Loucy (cell line): Measurements from ENCODE around the gene DMRTA2.

ENCODE experiments used
- H2AFZ ChIP-seq: fragments of 200-600 bp; sonication (generic); 2 replicates; pipeline ENCODE4 v1.6.0; 2016; ENCODE audit warnings: antibody characterized with exemption, mild to moderate bottlenecking, low read length, moderate library complexity
- H3F3A ChIP-seq: fragments of 200-600 bp; 2 replicates; pipeline ENCODE4 v1.6.0; 2016; ENCODE audit warnings: antibody characterized with exemption, low read depth, mild to moderate bottlenecking
- H3K27me3 ChIP-seq: fragments of 200-600 bp; sonication (generic); 2 replicates; pipeline ENCODE4 v1.6.1; 2014; ENCODE audit warnings: low read length, mild to moderate bottlenecking; ENCODE audit not compliant: insufficient read depth, poor library complexity, severe bottlenecking
- H3K36me3 ChIP-seq: fragments of 200-600 bp; sonication (generic); 2 replicates; pipeline ENCODE4 v1.6.1; 2016; ENCODE audit warnings: low read length; ENCODE audit not compliant: insufficient read depth
- H3K4me1 ChIP-seq: fragments of 200-600 bp; sonication (generic); 2 replicates; pipeline ENCODE4 v1.5.1; 2014; ENCODE audit warnings: low read length, mild to moderate bottlenecking; ENCODE audit not compliant: insufficient read depth, poor library complexity, severe bottlenecking
- H3K4me2 ChIP-seq: fragments of 200-600 bp; sonication (generic); 2 replicates; pipeline ENCODE4 v1.6.0; 2014; ENCODE audit warnings: antibody characterized with exemption, low read length, low read depth, mild to moderate bottlenecking; ENCODE audit not compliant: poor library complexity, severe bottlenecking
- H3K4me3 ChIP-seq: fragments of 200-600 bp; sonication (generic); 2 replicates; pipeline ENCODE4 v1.5.1; 2014; ENCODE audit warnings: low read length, mild to moderate bottlenecking, mixed read lengths; ENCODE audit not compliant: poor library complexity, severe bottlenecking
- H3K79me2 ChIP-seq: fragments of 200-600 bp; sonication (generic); 2 replicates; pipeline ENCODE4 v1.6.1; 2014; ENCODE audit warnings: low read length; ENCODE audit not compliant: insufficient read depth
- H3K9ac ChIP-seq: fragments of 200-600 bp; sonication (generic); 2 replicates; pipeline ENCODE4 v1.6.0; 2014; ENCODE audit warnings: mild to moderate bottlenecking, low read depth, low read length, moderate library complexity; ENCODE audit not compliant: poor library complexity, severe bottlenecking
- H3K9me2 ChIP-seq: fragments of 200-600 bp; sonication (generic); replicated peaks from 2 replicates; pipeline ENCODE4 v1.6.1; 2016; ENCODE audit warnings: low read depth, low read length, mixed read lengths
- H3K9me3 ChIP-seq: fragments of 200-600 bp; sonication (generic); 2 replicates; pipeline ENCODE4 v1.6.1; 2014; ENCODE audit warnings: mild to moderate bottlenecking, antibody characterized with exemption, low read length, low read depth; ENCODE audit not compliant: insufficient read depth
- H4K20me1 ChIP-seq: fragments of 200-600 bp; sonication (generic); 2 replicates; pipeline ENCODE4 v1.6.0; 2014; ENCODE audit warnings: antibody characterized with exemption, low read length, mild to moderate bottlenecking; ENCODE audit not compliant: insufficient read depth, poor library complexity, severe bottlenecking
- CTCF ChIP-seq: fragments of 200-600 bp; sonication (generic); conservative IDR thresholded peaks from 2 replicates; pipeline ENCODE4 v1.5.1; 2014; ENCODE audit warnings: mild to moderate bottlenecking, antibody characterized with exemption, low read length
- EZH2phosphoT487 ChIP-seq: fragments of 200-600 bp; IDR thresholded peaks from 2 replicates; pipeline ENCODE4 v1.6.1; 2018; ENCODE audit warnings: antibody characterized with exemption, mild to moderate bottlenecking, moderate library complexity, borderline replicate concordance

Gene DMRTA2

GRCh38 chr1:50419907-50420677 is 3.2 kb downstream of the DMRTA2 start:
- Histone ChIP-seq H3K9me2 (no peaks in the 10 kb centered on the region), H3K4me3 (no peak overlapping the region), H3F3A (no peaks in the 10 kb centered on the region), H3K9me3 (no peaks in the 10 kb centered on the region), H3K27me3 (no peaks in the 10 kb centered on the region), H2AFZ (no peak overlapping the region), H3K4me1 (no peaks in the 10 kb centered on the region), H4K20me1 (no peaks in the 10 kb centered on the region), H3K9ac (no peak overlapping the region), H3K79me2 (no peaks in the 10 kb centered on the region), H3K4me2 (no peak overlapping the region), H3K36me3 (no peaks in the 10 kb centered on the region)
- no peak for TF ChIP-seq CTCF
- TF ChIP-seq EZH2phosphoT487: no peak

- no peaks in the 10 kb centered on the region for H4K20me1 ChIP-seq
- no peak overlapping the region for H3K4me2 ChIP-seq
- no peaks in the 10 kb centered on the region for H3K9me2 ChIP-seq
- H3F3A ChIP-seq: no peaks in the 10 kb centered on the region
- H3K36me3 ChIP-seq: no peaks in the 10 kb centered on the region
- TF ChIP-seq CTCF: no peak
- H3K27me3 ChIP-seq: no peaks in the 10 kb centered on the region
- H3K79me2 ChIP-seq: no peaks in the 10 kb centered on the region
- no peak overlapping the region for H2AFZ ChIP-seq
- H3K9me3 ChIP-seq: no peaks in the 10 kb centered on the region
- H3K4me3 ChIP-seq: no peak overlapping the region
- no peak overlapping the region for H3K9ac ChIP-seq
- no peaks in the 10 kb centered on the region for H3K4me1 ChIP-seq
Measured at GRCh38 chr1:50419192-50419906, 3.9 kb downstream of the DMRTA2 start.

GRCh38 chr1:50418600-50419109 is 4.6 kb downstream of the DMRTA2 start:
- no peak overlapping the region for H2AFZ ChIP-seq
- H3K36me3 ChIP-seq: no peaks in the 10 kb centered on the region
- H3K4me2 ChIP-seq: no peak overlapping the region
- H3K9me3 ChIP-seq: no peaks in the 10 kb centered on the region
- no peaks in the 10 kb centered on the region for H3K9me2 ChIP-seq
- H3K27me3 ChIP-seq: no peaks in the 10 kb centered on the region
- no peaks in the 10 kb centered on the region for H3F3A ChIP-seq
- TF ChIP-seq CTCF: no peak
- no peak for TF ChIP-seq EZH2phosphoT487
- H3K9ac ChIP-seq: no peak overlapping the region
- H3K79me2 ChIP-seq: no peaks in the 10 kb centered on the region
- no peak overlapping the region for H3K4me3 ChIP-seq
- no peaks in the 10 kb centered on the region for H4K20me1 ChIP-seq
- no peaks in the 10 kb centered on the region for H3K4me1 ChIP-seq
